NCI-H1417 (cell line): ENCODE data around the gene C1QTNF5.

Experiments used
- DNase-seq, 3 experiments: peaks; one replicate each; lab custom pipeline; 2025; lab: John Stamatoyannopoulos, UW

Gene C1QTNF5

DNA sequence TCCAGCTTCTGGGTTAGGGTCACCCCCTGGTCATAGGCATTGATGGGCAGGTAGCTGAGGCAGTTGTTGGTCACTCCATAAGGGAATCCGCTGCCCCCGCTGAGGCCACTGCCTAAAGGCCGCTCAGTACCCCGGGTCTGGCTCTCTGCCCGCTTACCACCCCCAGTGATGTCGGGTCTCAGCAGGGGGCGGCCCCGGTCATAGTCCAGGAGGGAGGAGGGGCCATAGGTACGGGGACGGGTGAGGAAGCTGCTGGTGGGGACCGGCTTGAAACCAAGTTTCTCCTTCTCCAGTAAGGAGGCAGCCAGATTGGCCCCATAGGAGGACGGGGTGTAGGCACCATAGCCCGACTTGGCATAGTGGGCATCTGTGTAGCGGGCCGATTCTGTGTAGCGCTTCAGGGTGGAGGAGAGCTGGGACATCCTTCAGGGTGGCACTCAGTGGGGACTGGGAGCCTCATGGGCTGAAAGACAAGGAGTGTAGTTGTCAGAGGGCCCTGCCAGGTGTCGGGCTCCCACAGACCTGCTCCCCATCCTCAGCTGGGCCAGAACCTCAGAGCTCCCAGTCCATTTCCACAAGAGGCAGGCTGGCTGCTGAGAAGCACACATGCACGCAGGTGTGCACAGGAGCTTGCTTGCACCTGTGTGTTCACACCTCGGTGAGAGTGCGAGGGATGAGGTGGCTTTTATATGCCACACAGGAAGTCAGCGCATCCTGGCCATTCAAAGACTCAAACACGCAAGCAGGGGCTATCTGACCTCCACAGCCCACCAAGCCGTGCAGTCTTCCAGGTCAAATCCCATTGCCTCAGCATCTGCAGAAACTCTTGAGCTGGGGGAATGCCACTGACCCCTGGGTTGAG, 32.6 kb upstream of the C1QTNF5 start:
- DNase-seq: no peak

DNA sequence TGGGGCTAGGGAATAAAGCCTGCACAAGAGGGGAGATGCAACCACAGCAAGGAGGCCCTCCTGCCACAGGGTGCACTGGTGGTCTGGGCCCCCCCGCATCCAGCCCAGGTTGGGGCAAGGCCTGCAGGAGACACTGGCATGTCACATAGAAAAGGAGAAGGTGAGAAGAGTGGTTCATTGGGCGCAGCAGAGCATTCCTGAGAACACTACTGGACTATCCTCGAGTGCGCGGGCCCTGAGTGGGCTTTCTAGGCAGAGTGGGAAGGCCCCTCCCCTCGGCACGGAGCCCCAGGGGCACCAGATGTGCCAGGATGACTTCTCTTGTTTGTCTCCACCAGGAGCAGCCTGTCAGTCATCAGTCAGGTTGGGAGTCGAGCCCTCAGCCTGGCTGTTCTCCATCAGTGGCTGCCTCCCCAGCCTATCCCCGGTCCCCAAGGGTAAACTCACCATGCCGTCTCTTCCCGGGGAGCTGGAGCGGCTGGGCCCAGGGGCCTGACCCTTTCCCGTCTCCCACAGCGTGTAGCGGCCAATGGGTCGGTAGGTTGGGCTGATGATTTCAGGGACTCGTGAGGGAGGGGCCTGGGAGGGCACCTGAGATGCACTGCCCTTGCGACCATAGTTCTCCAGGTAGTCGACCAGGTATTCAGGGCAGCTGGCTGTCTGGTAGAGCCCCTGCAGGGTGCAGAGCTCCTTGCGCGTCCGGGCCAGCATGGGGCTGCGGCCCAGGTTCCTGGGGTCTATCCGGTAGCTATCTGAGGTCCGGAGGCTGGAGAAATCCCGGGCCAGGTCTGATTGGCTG, 31.8 kb upstream of the C1QTNF5 start:
- no peak for DNase-seq

DNA sequence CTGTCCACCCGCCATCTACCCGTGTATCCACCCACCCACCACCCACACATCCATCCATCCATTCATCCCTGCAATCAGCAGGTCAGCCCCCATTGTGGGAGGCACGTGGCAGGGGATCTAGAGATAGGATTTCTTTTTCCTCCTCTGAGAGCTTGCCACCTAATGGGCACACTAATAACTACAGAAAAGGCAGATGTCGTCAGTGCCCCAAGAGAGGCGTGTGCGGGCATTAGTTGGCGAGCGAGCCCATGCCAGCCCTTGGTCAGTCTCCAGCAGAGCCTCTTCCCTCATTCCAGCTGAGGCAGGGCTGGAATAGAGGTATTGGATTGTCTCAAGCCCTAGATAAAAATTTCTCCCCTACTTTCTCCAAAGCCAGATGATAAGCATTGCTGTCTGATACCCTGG, 31.1 kb upstream of the C1QTNF5 start:
- DNase-seq: peak in 2 of 3 experiments; percentile 28 to 59

DNA sequence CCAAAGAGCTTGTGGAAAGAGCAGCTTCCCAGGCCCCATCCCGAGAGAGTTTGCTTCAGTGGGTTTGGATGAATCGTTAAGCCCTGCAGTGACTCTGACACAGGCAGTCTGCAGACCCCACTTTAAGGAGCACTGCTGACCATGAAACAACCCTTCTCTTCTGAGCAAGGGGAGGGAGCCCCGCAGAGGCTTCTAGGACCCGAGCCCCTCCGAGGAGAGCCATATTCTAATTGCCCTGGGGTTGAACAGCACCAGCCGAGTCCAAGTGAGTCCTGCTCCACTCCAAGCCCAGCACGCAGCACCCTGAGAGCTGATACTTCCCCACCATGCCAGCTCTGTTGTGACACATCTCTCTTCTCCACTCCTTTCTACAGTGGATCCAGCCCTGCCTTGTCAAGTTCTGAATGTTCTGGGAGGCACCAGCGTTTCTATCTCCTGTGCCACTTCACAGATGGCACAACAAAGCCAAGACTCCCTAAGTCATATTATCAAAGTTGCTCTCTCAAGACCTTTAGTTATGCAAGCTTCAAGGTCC, 30.5 kb upstream of the C1QTNF5 start:
- DNase-seq: no peak

GRCh38 chr11:119370486-119371046, 29.9 kb upstream of the C1QTNF5 start:
- DNase-seq: no peak

DNA sequence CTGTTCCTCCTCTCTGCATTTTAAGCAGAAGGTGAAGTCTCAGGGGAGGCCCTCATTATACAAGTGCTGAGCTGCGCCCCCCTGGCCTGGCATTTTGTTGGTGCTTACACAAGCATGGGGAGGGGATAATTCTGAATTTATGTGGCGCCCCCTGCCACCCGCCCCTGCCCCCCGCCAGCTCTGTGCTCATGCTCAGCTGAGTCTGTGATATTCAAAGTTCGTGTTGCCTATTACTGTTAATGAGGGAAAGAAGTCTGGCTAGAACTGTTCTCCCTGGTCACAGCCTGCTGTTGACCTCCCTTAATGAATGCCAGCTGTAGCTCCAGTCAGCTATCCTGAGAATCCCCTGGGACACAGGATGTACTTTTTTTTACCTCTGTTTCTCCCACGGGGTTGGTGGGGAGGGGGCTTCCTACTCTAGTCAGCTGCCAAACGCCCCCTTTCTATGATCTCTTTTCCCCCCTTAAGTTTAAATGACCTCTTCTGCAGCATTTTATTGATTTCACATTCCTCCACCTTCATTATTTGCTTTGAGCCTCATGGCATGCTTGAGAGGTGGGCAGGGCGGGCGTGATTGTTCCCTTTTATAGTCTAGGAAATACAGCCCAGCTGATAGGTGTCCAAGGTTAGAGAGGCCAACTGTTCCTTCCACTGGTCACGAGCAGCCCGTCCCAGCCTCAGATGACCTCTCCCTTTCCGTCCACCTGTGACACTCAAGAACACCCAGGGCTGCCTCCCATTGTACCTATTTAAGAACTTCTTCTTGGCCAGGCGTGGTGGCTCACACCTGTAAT, 28.6 kb upstream of the C1QTNF5 start:
- DNase-seq: no peak

- DNase-seq: peak in 1 of 3 experiments; percentile 15
Observed at GRCh38 chr11:119368121-119369034, 27.7 kb upstream of the C1QTNF5 start.

DNA sequence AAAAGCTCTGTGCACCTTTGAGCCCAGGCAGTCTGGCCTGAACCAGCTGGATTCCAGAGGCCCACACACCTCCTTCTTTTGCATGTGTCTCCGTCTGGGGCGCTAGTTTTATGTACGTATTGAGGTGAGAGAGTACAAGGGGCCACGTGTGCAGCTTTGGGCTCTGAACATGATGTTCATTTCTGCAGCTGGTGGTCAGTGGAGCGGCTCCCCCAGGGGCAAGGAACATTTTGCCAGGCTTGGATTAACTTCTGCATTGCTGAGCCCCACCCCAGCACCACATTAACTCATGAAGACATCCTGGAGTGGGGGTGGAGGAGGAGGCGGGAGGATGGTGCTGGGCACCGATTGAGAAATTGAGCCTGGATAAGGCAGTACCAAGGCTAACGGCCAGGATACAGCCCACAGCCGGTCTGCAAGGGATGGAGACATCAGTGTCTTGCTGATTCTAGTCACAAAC, 27.0 kb upstream of the C1QTNF5 start:
- DNase-seq: no peak

DNA sequence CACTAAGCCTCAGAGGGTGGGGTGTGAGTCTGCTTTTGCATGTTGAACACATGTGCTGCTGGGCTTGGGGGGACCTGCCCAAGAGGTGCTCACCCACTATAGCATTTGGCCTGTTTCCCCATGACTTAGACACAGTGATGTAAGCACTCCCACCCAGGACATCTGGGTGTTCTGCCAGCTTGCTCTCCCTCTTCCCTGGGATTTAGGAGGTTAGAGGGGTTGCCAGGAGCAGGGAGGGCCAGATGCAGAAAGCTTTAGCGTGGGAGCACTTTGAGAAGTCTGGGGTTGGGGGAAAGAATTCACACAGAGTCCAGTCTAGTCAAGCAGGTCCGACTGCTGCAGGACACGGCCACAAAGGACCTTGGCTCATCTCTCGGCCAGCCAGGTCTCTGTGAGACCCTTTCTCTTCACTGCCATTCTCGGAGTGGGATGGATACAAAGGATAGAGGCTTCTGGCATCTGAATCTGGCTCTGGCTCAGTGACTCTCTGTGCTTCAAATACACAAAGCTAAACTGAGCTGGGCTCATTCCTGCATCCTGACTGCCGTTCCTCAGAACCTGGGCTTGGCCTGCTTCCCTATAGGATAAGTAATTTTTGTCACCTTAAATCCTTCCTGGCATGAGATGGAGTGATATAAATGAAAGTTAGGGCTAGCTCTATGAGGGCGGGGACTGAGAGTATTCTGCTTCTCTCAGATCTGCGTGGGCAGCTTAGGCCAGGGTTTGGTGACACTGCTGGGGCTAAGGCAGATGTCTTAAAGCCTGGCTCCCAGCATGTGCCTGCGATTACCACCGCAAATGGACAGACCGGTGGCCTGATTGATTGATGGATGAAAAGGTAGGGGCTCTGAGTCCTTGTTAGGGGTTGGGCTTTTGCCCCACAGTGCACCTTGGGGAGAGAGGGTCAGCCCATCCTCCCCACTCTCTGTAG, 26.3 kb upstream of the C1QTNF5 start:
- no peak for DNase-seq

DNA sequence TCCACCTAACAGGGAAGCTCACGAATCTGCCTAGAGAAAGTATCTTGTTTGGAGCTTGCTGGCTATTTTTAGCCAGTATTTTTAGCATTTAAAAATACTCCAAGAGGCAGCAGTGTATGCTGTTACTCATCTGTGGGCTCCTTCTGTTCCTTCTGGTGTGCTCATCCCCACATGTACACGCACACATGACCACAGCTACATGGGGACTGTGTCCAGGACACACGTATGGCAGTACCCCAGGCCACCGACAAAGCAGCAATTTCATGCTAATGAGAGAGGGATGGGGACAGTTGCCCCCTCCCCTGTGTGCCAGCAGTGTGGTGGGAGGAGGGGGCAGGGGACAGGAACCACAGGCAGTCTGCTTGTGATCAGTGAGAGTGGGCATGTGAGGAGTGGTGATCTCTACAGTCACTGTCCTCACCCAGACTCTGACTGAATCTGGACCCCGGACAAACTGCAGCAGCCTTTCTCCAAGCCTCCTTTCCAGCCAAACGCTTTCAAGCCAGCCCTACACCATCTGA, 24.4 kb upstream of the C1QTNF5 start:
- peak in 1 of 3 experiments; percentile 25 for DNase-seq

DNA sequence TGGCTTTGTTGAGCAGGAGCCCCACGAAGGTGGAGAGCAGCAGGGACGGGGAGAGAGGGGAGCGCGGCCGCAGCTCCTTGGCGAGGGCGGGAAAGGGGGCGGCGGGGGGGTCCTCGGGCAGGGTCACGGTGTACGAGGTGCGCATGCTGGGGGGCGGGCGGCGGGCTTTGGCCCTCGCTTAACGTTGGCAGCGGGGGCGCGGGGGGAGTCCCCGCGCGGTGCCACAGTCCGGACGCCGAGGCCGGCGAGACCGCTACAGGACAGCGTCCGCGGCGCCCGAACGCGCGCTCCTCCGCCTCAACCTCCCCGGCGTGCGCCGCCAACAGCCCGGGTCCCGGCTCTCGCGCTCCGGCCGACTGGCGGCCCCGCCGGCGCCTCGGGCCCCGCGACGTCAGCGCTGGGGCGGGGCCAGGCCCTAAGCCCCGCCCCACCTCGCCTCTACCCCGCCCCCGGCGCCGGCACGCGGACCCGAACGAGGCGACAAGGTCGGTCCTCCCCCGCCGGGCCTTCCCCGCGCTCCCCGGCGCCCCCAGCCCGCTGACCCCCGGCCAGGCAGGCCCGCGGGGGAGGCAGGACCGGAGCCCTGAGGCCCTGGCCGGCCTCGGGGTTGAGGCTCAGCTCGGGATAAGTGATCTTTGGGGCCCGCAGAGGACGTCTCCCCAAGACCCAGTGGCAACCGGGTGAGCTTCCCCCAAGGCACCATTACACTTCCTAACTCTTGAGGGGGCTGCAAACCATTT, 23.3 kb upstream of the C1QTNF5 start:
- DNase-seq: peak; percentile 69 to 83 (median 77)

DNA sequence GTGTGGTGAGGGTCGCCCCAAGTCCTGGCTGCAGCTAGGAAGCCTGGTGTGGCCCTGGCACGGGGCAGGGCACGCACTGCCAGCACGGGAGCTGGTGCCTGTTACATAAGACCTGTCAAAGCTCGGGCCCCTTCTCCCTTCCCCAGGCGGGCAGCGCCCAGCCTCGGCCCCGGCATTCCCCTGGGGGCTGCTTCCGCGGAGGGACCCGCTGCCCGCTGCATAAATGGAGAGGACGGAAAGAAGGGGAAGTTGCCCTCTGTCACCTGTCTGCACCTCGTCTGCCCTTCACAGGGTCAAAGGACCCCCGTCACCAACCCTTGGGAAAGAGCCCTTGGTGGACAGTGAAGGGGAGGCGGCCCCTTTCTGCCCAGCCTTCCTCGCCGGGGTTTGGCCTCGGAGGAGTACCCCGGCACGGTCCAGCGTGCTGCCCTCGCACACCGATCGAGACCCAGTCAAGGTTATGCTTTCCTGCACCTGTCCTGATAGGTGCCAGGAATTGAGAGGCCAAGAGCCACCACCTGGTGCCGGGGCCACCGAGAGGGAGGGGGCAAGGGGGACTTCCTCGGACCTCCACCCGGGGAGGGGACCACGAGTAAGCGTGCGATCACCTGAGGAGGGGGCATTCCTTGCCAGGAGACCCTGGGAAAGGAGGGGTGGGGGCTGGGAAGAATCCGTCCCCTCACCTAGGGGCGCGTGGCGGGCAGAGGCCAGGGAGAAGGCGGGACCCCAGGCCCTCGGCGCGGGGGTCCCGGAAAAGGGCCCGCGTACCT, 22.6 kb upstream of the C1QTNF5 start:
- DNase-seq: peak in 1 of 3 experiments; percentile 51

DNA sequence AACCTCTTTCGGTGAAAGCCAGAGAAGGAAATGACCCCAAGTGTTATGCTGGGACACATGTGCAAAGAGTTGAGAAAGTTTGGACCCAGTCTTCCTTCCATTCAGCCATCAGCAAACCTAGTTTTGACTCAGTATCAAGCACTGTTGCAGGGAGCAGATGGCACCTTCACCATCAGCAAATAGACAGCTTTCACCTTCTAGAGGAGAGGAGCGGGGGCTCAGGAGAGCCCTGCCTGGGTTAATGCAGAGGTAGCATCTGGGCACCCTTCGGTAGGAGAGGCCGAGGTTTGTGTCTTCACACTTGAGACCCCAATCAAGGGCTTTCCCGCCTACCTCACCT, 22.0 kb upstream of the C1QTNF5 start:
- DNase-seq: no peak

DNA sequence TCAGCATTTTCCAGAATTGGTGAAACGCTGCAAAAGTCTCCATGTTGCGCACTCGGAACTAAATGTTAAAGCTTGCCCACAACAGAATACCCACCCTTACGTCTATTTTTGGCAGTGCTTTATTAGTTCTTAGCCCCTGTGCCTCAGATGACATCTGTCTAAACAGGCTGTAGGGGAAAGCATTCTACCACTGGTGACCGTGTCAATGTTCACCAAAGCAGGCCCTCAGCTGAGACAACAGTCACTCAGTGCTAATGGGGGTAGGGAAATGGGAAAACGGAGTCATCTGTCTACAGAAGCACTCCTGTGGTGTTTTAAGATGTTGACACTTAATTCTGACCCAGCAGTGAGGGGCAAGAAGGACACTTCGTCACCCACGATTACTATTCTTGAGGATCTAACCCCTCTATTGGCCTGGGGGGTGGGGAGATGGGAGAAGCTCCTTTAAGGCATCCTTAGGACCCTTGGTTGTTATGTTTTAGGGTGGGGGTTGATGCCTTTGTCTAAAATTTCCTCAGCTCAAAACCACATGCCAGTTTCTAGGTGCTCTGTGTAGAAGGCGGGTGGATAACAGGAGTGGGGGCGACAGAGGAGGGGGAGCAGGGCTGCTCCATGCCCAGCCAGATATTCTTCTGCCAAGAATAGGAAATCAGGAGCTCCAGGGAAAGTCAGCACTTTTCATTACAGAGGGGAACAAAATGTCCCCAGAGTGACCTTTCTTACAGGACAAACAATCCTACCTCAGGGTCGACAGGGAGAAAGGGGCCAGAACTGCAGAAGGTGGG, 21.4 kb upstream of the C1QTNF5 start:
- peak in 1 of 3 experiments; percentile 40 for DNase-seq

DNA sequence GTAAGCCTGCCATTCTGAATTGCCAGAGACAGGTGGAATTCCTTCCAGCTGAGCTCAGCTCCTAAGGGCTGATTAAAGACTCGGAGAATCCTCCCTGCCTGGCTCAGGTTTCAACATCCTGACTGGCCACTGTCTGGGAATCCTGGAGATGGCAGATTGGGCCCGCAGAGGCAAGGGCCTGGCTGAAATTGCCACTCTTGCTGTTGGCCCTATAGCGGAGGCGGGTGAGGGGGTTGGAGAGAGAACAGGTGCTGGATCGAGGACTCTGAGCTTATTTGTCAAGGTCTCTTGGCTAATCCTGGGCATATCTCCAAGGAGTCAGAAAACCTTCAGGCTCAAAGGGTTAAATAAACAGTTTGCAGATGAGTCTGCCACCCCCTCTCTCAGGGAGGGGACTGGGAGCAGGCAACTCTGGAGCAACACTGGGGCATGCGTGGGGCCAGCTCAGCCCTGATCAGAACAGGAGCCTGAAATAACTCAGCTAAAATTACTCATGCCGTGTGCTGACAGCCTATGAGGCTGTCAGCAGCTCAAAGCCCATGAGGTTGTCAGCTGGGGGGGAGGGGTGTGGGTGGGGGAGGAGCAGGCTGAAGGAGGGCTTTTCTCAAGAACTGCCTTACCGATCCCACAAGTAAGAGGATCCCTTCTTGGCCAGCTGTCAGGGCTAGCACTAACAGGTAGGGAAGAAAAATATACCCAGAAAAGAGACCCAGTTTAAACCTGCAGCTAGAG, 20.5 kb upstream of the C1QTNF5 start:
- DNase-seq: peak; percentile 44 to 89 (median 80)
